Embryonic facial prominence (tissue), 1 donor: ENCODE data around the gene ALPK1.
"Not testable (repeated sequence)": the region's sequence is repeated elsewhere in the genome, so short reads cannot be mapped to it uniquely, and the experiment has no call there.

Source experiments
- DNase-seq: peaks from one replicate; pipeline ENCODE4 v3.0.0-alpha.2; 2016; ENCODE audit errors: extremely low spot score

Gene ALPK1

GRCh38 chr4:112296949-112297880 is at the start of gene ALPK1:
TSS of gene ALPK1 (plus strand) at chr4:112297369.
- peak; percentile 68 for DNase-seq

GRCh38 chr4:112251019-112251643 is 46.0 kb upstream of the ALPK1 start:
- DNase-seq: no peak

GRCh38 chr4:112252234-112252633 is 44.9 kb upstream of the ALPK1 start:
- DNase-seq: no peak

- DNase-seq: no peak
Measured at GRCh38 chr4:112253382-112254000, 43.7 kb upstream of the ALPK1 start.

- no peak for DNase-seq
Measured at GRCh38 chr4:112257098-112257497, 40.1 kb upstream of the ALPK1 start.

GRCh38 chr4:112266823-112267222 is 30.3 kb upstream of the ALPK1 start:
- no peak for DNase-seq

GRCh38 chr4:112270051-112270450 is 27.1 kb upstream of the ALPK1 start:
- no peak for DNase-seq

- no peak for DNase-seq
Measured at GRCh38 chr4:112270640-112271421, 26.3 kb upstream of the ALPK1 start.

GRCh38 chr4:112272292-112272691 is 24.9 kb upstream of the ALPK1 start:
- DNase-seq: no peak

GRCh38 chr4:112274959-112275358 is 22.2 kb upstream of the ALPK1 start:
- no peak for DNase-seq

- DNase-seq: no peak
Measured at GRCh38 chr4:112276113-112276512, 21.1 kb upstream of the ALPK1 start.

- DNase-seq: no peak
Measured at GRCh38 chr4:112277220-112277619, 19.9 kb upstream of the ALPK1 start.

GRCh38 chr4:112277705-112278448 is 19.3 kb upstream of the ALPK1 start:
- no peak for DNase-seq

GRCh38 chr4:112279025-112279881 is 17.9 kb upstream of the ALPK1 start:
- no peak for DNase-seq

GRCh38 chr4:112279882-112280315 is 17.3 kb upstream of the ALPK1 start:
- no peak for DNase-seq

- no peak for DNase-seq
Measured at GRCh38 chr4:112280386-112281056, 16.6 kb upstream of the ALPK1 start.

- DNase-seq: not testable (repeated sequence)
Measured at GRCh38 chr4:112281895-112282398, 15.2 kb upstream of the ALPK1 start.

- DNase-seq: no peak
Measured at GRCh38 chr4:112282860-112283667, 14.1 kb upstream of the ALPK1 start.
